UCSD-AML1 (cell line): Measurements from ENCODE around the gene LIN54.
"Not testable (repeated sequence)": the region's sequence is repeated elsewhere in the genome, so short reads cannot be mapped to it uniquely, and the experiment has no call there.

Experiments
- DNase-seq: peaks from one replicate; lab custom pipeline; 2025; ENCODE audit not compliant: unreplicated experiment; lab: John Stamatoyannopoulos, UW

Gene LIN54

GRCh38 chr4:82951196-82951595, 59.4 kb downstream of the LIN54 start:
- no peak for DNase-seq

DNA sequence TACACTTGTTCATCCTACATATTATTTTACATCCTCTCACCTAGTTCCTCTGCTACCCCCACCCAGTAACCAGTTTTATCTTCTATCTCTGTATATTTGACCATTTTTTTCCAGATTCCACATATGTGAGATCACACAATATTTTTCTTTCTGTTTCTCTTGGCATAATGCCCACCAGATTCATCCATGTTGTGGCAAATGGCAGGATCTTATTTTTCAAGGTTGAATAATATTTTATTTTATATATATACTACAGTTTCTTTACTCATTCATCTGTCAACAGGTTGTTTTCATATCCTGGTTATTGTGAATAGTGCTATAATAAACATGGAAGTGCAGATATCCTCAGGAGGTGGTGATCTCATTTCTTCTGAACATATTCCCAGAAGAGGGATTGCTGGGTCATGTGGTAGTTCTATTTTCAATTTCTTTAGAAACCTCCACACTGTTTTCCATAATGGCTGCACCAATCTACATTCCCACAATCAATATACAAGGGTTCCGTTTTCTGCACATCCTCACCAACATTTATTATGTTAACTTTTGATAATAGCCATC, 61.9 kb downstream of the LIN54 start:
- DNase-seq = no peak

DNA sequence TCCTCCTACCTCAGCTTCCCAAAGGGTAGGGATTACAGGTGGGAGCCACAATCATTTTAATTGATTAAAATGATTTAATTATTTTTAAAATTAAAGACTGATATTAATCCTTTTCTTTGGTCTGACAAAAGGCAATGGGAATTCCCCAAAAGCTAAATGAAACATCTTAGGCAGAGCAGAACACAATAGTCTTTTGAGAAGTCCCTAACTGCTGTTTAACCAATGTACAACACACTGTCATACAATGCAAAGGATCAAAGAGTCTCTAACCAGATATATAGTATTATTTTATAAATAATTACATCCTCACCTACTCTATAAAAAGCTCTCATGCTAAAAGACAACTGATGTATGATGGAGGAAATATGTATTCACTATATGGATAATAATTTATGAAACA, 63.1 kb downstream of the LIN54 start:
- no peak for DNase-seq

DNA sequence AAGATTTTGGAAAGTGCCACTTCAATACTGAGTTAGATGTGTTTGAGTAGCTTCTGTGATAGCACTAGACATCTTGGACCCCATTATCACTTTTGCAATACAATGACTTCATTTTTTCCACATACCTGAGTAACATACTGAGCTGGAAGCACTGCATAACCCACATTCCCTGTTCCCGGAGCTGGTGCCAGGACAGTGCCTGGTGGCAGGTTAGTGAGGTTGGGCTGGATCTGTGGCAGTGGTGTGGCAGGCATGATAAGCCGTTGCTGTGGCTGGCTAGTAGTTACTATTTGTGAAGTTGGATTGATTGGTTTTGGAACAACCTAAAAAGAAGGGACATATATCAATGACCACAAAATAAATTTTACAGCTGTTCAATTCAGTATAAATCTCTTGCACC, 71.2 kb downstream of the LIN54 start:
- DNase-seq = no peak

GRCh38 chr4:82934441-82934840, 76.2 kb downstream of the LIN54 start:
- no peak for DNase-seq

- DNase-seq = no peak
Measured at GRCh38 chr4:82930848-82931755, 79.5 kb downstream of the LIN54 start.

DNA sequence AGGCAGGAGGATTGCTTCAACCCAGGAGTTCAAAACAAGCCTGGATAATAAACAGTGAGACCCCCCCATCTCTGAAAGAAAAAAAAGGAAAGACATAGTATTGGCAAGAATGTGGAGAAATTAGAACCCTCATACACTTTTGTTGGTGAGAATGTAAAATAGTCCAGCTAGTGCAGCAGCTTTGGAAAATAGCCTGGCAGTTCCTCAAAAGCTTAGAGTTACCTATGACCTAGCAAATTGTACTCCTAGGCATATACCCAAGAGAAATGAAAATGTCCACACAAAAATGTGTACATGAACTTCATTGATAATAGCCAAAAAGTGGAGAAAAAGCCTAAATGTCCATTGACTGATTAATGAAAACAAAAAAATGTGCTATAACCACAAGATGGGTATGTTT, 88.8 kb downstream of the LIN54 start:
- no peak for DNase-seq

DNA sequence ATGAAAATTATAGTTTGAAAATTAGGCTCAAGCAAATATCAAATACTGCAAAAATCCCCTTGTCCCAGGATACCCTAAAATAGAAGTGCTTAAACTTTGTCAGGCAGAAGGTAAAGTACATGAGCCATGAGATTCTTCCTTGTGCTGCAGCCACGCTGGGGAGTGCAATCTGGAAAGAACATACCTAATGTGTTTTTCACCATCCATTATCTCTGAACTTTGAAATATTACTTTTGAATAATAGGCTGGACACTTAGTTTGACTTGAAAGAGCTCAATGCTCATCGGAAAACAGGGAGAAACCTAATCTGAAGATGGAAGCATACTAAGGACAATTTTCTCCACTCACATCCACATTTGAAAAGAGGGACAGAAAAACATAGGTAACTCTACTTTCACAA, 91.2 kb downstream of the LIN54 start:
- no peak for DNase-seq

GRCh38 chr4:82918091-82918490, 92.5 kb downstream of the LIN54 start:
- no peak for DNase-seq

GRCh38 chr4:82913968-82914367, 96.7 kb downstream of the LIN54 start:
- DNase-seq = not testable (repeated sequence)

- no peak for DNase-seq
Measured at GRCh38 chr4:82913305-82913704, 97.3 kb downstream of the LIN54 start.

DNA sequence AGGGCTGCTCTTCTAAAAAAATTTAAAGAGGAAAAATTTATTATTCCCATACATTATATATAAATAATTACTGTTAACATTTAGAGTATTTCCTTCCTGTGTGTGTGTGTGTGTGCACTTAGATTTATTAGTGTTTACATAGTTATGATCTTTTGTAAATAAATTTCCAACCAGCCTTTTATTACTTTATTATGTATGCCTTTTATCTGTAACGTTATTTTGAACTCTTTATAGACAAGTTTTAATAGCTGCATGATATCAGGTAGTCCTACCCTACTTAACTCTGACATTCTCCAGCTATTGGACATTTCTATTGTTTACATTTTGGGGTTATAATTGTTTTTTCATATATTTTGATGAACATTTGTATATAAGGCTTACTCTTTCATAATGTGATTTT, 101.3 kb downstream of the LIN54 start:
- DNase-seq = no peak

DNA sequence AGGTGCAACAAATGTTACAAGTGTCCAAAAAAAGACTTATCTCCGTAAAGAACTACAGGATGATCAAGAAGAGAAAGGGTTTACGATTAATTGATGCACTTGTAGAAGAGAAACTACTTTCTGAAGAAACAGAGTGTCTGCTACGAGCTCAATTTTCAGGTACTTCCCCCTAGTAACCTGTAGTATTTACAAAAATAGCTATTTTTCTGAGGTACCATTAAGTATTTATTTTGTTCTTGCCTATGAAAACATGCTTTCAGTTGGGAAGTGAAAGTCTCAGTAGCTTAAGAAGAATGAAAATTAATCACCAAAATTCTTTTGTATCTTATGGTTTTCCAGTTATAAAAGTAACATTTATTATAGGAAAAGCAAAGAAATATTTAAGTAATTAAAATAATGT, 104.2 kb downstream of the LIN54 start:
- no peak for DNase-seq

DNA sequence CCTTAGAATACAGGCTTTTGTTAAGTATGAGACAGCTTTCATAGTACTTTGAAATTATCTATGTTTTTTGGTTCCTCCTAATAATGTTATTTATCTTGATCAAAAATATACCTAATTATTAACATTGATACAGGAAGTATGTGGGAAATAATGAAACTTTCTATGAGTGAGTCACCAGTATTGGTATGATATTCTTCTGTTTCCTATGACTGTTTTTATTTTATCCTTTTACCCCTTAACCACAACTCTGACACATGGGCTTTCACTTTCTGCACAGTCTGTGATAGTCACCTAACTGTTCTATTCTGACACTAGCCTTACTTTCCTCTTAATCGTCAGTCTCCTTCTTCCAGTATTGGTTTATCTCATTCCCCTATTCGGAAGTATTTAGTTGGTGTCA, 105.4 kb downstream of the LIN54 start:
- no peak for DNase-seq

GRCh38 chr4:82903737-82904136, 106.9 kb downstream of the LIN54 start:
- no peak for DNase-seq

DNA sequence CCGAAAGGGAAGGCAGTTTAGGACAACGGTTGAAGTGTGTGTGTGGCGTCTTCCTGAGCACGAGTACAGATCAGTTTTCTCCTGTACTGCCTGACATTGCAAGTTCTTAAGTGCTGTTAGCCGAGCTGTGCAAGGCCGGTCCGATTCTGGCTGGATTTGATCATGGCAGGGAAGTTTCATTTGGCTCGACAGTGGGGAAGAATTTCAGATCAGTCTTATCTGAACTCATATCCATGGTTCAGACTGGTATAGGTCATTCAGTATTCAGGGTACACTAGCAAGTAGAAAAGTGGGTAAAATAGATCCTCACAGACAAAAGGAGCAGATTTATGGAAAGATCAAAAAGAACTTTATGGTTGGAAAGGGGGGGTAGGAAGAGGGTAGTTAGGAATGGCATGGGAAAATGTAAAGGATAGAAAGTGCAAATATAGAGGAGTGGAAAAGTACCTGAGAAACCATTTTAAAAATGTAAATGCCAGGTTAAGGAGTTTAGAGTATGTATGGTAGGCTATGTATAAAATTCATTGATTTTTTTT, 109.4 kb downstream of the LIN54 start:
- DNase-seq = no peak

DNA sequence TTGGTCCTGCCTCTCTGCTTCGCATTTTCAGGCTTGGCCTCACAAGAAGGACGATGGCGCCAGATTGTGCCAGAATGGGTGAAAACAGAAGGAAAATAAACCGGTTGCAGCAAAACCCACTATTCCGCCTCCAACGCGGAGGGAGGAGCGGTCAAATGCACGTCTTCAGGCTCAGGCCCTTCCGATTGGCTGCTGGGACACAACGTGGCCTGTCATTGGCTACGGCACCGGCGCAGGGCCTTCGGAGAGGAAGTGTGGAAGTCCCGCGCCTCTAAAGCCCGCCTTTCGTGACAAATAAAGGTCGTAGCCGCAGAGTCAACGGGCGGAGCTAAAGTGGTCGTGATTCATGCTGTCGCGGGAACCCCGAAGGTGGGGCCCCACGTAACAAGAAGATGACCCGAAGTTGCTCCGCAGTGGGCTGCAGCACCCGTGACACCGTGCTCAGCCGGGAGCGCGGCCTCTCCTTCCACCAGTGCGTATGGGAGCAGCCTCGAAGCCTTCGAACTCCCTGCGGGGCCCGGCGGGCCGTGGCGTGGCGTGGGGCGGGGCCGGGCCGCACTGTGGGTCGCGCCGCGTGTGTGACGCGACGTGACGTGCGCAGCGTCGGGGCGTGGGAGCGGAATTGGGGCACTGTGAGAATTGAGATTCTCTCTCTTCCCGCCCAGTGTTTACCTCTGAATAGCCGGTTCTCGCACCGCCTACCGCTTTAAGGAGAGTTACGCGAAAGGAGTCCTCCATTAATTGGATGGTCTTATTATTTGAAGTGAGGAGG, 110.0 kb downstream of the LIN54 start, which contains the start of gene THAP9:
TSS of gene THAP9 (plus strand) at position 325 of the 772 bp plus-strand sequence. CDS start at position 393, 68 bp downstream.
- peak; percentile 98 for DNase-seq

DNA sequence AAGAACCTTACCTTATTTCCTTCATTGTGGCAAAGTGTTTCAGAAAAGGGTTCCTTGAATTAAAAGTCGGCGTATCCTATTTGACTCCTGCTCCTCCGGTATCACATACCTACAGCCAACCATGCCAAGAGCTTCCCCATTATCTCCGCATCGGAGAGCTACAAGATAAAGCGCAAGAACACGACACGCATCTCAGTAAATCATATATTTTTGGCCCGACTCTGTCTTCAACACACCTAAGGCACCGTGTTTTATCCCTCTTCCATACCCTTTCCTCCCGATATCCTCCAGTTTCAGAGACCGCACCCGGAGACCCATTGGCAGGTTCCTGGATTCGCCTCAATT, 110.6 kb downstream of the LIN54 start:
- DNase-seq = no peak

DNA sequence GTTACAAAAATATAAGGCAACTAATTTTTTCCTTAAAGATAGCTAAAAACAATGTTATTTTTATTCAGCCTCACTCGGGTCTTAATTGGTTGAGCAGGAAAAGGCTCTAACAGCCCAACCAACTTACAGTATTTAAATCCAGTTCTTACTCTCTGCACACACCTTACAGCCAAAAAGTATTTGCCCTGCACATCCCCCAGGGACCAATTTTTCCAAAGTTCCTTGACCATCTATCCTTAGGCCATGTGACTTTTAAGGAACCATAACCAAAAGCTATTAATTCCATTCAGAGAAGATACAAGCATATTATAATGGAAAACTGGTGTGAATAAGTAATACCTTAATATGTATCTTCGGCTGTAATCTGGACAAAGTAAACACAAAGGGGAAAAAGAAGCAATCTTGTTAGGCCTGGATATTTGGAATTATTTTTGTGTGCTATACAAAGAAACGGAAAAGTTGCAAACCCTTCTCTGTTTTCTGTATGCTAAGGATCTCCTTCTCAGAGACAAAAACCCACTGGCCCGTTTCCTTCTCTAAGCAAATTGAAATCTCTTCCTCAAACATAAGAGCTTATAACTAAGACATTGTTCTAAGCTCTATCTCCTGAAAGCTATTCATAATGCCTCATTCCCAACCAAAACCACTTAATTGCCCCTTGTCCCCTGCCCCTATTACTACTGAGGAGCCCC, 111.1 kb downstream of the LIN54 start:
- no peak for DNase-seq

DNA sequence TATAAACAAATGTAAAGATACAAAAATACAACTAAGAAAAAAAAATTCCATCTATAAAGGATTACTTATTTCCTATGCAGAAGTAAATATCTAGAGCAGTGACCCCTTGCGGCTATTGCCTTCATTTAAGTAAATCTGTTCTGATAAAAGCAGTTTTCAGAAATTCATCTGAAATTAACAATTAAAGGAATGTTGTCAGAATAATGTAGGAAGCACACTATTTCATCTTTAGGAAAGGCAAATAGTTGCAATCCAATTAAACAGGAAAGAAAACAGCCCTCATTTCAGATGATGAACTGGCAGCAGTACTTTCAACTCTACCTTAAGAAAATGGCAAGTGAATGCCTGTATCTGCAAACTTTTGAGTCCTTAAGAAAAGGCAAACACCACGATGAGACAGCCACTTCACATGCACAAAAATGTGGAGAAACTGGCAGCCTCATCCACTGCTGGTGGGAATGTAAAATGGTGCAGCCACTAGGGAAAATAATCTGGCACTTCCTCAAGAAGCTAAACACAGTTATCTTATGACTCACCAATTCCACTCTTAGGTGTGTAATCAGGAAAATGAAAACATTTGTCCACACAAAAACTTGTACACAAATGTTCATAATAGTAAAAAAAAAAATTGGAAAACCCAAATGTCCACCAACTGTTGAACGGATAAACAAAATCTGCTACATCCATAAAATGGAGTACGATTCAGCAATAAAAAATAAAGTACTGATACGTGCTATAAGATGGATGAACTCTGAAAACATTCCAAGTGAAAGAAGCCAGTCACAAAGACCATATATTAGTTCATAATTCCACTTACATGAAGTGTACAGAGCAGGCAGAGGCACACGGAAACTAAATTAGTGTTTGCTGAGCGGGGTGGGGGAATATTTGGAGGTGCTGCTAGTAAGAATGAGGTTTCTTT, 112.0 kb downstream of the LIN54 start:
- no peak for DNase-seq
